SH-SY5Y (cell line): ENCODE data around the gene CYB5B.

ENCODE experiments used
- GATA2 ChIP-seq: IDR thresholded peaks from 2 replicates; pipeline ENCODE4 v1.6.1; 2011; ENCODE audit warnings: mild to moderate bottlenecking, low read depth, low read length
- GATA3 ChIP-seq: IDR thresholded peaks from 2 replicates; pipeline ENCODE4 v1.6.1; 2011; ENCODE audit warnings: low read depth, mild to moderate bottlenecking, low read length, moderate library complexity

CYB5B gene, protein sequence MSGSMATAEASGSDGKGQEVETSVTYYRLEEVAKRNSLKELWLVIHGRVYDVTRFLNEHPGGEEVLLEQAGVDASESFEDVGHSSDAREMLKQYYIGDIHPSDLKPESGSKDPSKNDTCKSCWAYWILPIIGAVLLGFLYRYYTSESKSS

DNA sequence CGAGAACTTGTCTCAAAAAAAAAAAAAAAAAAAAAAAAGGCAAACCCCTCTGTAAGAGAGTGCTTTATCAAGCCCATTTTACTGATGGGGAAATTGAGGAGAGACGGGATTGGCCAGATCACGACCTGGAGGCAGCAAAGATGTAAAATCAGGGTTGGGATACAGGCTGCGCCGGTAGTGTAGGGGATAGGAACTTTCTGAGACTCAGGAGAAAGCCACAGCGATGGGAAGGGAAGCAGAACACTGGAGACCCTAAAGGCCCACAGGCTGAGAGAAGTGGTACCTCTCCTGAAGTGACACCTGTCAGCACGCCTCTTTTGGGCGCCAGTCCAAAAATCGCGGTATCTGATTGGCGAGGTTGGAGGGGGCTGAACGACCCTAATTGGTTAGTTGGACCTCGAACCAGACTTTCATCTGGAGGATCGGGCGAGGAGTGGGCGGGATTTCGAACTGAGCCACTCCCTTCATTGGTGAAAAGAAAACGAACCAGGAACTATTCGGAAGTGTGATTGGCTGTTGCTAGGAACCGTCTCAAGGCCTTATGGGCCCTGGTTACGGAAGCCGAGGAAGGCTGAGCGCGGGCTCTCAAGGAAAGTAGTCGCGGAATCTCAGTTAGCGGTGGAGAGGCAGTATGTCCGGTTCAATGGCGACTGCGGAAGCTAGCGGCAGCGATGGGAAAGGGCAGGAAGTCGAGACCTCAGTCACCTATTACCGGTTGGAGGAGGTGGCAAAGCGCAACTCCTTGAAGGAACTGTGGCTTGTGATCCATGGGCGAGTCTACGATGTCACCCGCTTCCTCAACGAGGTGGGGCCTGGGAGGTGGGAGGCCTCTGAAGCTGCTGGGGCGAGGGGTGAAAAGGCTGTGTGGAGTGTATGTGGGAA, at the start of gene CYB5B:
Gene CYB5B, plus strand, starts transcription at position 567 of the 882 bp plus-strand sequence. Its CDS starts 65 bp downstream, at position 632.
- peak; percentile 81 for TF ChIP-seq GATA2
- no peak for TF ChIP-seq GATA3

DNA sequence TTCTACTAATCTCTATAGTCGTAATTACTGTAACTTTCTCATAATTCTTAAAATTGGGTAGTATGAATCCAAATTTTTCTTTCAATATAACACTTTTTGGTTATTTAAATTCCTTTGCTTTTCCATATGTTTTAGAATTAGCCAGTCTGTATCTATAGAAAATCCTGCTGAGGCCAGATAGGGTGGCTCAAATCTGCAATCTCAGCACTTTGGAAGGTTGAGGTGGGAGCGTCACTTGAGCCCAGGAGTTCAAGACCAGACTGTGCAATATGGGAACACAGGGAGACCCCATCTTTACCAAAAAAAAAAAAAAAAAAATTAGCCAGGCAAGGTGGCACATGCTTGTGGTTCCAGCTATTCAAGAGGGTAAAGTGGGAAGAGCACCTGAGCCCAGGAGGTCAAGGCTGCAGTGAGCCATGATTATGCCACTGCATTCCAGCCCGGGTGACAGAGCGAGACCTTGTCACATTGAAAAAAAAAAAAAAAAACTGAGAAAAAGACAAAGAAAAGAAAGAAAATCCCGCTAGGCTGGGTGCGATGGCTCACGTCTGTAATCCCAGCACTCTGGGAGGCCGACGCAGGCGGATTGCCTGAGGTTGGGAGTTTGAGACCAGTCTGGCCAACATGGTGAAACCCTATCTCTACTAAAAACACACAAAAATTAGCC, 47.9 kb upstream of the CYB5B start:
- TF ChIP-seq GATA2 (no peak), GATA3 (no peak)

DNA sequence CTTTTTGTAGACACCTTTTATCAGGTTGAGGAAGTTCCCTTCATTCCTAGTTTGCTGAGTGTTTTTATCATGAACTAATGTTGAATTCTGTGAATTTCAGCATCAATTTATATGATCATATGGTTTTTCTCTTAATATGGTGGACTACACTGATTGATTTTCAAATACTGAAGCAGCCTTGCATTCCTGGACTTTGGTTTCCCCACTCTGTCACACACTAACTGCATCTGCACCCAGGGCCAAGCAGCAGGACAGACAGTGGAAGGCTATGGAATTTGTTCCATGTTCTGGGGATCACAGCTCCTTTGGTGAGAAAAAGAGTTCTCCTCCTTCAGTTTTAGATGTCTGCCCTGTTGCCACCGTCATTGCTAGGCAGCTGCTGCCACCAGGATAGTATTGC, 46.4 kb upstream of the CYB5B start:
- no peak for TF ChIP-seq GATA2
- TF ChIP-seq GATA3: no peak

DNA sequence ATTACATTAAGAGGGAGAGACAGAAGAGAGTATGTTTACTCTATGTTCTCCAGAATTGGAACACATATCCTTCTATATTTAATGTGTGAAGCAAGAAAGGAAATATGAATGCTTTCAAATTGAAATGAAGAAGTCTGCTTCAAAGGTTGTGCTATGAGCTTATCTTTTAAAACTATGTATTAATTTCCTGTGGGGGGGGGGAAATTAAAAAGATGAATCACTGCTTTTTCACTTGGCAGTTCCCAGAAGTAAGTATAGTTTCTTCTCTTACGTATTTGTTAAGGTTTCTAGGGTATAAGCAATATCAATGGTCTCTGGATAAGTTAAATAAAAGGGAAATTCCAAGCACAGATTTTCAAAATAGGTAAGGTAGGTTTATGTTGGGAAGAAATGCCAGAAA, 45.7 kb upstream of the CYB5B start:
- no peak for TF ChIP-seq GATA3
- no peak for TF ChIP-seq GATA2

DNA sequence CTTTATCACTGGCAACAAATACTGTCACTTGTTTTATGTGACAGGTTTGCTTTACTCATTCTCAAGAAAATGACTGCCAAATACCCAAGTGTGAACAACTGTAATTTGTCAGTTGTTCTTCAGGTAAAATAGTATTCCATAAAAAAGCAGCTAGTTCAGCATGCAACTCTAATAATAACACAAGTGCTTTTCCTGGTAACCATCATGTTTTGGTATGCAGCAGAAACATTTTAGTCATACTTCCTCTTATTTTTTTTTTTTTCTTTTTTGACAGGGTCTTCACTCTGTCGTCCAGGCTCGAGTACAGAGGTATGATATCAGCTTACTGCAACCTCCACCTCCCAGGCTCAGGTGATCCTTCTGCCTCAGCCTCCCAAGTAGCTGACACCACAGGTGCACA, 43.2 kb upstream of the CYB5B start:
- TF ChIP-seq GATA2 (no peak), GATA3 (no peak)

DNA sequence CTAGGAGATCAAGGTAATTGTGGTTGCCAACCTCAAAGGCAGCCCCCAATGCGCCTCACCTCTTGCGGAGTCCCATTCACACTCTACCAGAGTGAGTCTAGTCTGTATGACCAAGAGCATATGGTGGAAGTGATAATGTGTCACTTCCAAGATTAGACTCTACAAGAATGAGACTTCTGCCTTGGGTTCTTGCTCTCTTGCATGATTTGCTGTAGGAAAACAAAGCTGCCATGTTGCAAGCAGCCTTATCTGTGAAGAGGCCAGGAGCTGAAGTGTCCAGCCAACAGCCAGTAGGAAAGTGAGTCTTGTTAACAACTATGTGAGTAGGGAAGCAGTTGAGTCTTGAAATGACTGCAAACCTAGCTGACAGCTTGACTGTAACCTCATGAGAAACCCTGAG, 42.0 kb upstream of the CYB5B start:
- no peak for TF ChIP-seq GATA3
- no peak for TF ChIP-seq GATA2

DNA sequence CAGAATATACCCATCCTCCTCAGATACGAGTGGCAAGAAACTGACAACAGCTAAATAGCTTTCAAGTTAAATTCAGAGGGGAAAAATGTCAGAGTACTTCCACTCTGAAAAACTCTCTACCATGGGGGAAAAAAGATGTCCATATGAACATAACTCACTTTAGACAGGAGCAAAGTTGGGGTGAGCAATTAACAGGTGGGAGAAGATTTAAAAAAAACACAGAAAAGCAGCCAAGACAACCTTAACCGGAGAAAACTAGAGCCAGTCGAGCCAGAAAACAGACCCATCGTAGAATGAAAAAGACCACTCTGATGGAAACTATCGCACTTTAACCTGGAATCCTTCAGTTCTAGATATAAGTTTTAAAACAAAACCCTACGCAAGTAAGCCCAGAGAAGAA, 39.4 kb upstream of the CYB5B start:
- no peak for TF ChIP-seq GATA2
- TF ChIP-seq GATA3: no peak

DNA sequence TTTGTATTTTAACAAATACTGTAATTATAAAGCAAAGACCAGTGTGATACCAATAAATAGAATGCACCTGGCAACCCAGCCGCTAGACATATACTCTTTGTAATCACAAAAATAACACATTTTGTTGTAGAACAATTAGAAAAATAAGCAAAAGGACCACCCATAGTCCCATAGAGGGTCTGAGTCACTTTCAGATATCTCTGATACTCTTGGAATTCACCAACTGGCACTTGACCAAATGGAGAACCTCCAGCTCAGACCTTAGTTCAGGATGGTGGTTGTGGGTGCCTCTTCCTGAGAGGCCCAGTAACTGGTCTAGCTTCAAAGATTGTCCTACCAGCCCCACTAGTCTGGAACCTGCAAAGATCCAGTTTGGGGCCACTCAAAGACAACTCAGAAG, 37.8 kb upstream of the CYB5B start:
- TF ChIP-seq GATA3 (no peak), GATA2 (no peak)

DNA sequence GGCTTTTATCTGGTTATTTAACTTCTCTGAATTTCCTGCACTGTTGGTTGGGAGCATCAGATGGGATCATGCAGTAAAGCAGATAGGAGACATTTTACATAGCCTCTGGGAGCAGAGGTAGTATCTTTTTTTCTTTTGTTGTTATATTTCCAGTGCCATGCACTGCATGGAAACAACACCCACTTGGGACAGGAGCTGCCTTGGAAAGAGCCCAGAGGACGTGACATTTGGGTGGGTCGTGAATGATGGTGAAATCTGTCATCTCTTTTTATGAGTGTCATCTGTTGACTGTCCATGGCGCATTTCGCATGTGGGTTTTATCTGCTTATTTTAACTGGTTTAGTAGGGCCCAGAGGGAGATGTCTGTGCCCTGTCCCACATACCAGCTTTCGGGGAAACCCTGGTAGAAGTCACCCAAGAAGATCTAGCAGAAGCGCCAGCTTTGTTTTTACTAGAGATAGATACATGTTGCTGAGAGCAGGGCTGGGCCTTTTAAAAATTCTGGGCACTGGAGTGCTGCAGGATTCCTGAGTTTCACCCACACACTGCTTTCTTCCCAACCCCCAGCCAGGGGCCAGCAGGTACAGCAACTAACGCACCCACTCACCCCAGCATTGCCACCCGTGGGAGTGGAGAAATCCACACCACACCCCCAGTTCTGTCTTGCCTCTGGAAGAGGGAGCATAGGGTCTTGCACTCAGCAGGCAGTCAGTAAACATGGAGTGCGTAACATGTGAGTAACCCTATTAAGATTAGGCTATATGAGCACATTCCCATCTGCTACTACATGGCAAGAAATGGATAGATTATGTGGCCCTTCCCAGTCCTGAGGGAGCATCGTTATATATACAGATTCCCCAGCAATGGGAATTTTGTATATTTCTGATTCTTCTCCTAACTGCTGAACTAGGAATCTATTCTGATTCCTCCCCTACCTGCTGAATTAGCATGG, 30.2 kb upstream of the CYB5B start:
- TF ChIP-seq GATA2 (no peak), GATA3 (no peak)

DNA sequence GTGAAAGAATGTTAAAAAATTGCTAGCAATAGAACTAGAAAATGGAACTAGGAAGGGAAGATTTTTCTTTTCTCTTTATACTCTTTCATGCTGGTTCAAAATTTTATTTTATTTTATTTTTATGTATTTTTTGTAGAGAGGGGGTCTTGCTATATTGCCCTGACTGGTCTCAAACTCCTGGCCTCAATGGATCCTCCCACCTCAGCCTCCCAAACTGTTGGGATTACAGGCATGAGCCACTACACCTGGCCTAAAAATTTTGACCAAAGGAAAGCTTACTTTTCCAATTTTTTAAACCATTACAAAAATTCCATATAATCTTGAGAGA, 28.6 kb upstream of the CYB5B start:
- TF ChIP-seq GATA3 (no peak), GATA2 (no peak)

DNA sequence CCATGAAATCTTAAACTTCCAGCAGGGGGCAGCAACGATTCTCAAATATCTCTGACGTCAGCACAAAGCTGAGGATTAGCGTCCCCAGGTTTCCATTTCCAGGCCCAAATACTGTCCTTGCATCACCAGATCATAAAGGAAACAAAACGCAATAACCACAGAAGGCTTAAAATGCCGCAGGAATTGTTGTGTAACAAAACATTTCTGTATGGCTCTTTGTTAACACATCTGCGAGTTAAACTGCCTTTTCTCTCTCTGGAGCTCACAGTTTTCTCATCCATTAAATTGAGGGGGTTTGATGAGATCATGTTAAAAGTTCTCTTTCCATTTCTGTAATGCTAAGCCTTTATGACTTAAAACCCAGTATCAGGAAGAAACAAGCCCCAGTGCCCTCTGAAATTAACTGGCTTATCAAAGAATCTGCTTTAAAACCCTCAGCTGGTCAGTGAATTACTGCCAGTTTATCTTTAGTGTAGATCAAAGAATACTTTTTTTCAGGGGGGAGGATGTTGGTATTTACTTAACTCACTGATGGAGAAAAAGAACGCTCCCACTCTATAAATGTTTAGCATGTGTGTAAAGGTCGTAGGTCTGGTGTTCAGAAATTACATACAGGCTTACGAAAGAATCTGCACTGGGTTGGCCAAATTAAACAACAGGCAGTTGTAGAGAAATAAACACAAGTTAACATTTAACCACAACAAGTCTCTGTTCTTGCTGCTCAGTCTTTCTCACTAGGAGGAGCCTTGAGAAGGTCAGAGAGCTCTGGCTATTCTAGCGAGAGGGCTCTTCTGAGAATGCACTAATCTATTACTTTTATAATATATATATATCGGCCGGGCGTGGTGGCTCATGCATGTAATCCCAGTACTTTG, 28.0 kb upstream of the CYB5B start:
- TF ChIP-seq GATA3: no peak; the same call in 1 of the 2 replicates
- TF ChIP-seq GATA2: peak; percentile 46; the same call in 1 of the 2 replicates

DNA sequence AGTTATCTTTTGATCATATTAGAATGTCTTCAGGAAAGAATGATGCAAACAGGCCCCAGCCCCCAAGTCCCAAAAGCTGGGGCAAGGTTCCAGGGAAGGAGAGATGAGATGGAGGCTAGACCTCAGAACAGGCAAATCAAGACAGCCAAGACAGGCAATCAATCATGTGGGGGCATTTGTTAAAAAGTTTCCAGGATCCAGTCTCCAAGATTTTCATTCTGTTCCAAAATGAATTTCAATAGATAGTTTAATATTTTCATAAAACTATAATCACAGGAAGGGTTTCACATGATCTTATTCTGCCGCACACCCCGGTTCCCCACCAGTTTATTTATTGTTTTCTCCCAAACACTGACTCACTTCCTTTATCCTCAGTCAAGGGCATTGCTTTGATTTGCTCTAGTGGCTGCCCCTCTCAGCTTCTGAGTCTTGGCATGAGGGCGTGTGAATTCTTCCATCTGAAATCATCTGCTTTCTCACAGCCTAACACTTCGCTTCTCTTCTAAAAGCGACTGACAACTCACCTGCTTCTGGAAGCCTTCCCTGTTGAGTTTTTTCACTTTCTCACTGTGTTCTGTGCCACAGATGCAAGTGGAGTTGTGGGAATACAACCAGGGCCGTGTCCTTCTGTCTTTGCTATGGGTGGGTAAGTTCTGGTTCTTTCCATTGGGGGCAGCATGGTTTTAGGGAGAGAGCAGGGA, 26.4 kb upstream of the CYB5B start:
- TF ChIP-seq GATA3: no peak
- TF ChIP-seq GATA2: no peak

DNA sequence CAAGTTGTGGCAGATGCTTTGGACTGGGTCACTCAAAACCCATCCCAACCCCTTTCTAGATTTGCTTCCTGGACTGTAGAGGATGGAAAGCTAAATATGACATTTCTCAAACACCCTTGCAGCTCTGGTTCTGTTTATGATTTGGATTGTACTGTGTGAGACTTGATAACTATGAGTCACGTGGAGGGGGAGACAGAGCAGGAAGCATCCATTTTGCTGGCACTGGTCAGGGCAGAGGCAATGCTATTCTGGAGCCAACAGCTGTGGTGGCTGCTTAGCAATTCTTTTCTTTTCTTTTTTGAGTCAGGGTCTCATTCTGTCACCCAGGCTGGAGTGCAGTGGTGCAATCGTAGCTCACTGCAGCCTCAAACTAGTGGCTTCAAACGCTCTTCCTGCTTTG, 25.1 kb upstream of the CYB5B start:
- TF ChIP-seq GATA2 (no peak), GATA3 (no peak)
